ENCODE measurements around the gene ADAMTSL3.

The ADAMTSL3 gene

GRCh38 chr15:83794209-83794608 lies 140.3 kb downstream of the ADAMTSL3 start:
- no peaks in the 10 kb centered on the region for H3K36me3 ChIP-seq (ENCODE audit: control insufficient read depth, insufficient read depth, low read length)
- WGBS (ENCODE audit: extremely low coverage, insufficient coverage, low lambda C conversion rate), result no CpG with 5 or more reads among the region's 1 CpG

DNA sequence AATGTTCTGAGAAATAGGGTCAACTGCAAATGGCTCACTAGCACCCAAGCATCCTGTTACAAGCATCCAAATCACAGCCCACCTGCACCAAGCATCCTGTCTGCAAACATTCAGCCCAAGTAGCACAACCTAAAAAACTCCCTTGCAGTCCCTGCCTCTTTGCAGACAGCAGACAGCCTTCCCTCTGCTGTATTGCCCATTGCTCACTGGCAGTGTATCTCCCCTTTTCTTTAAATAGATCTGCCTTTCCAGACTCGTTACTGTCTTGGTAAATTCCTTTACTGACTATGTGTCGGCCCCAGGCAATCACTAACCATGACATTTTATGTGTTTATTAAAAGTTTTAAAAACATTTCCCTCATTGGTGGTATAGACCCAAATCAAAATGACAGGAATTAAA lies 155.4 kb downstream of the ADAMTSL3 start:
- H3K4me1 ChIP-seq (ENCODE audit: control insufficient read depth, low read depth, low read length), result no peaks in the 10 kb centered on the region
- no peak overlapping the region for H3K18ac ChIP-seq (ENCODE audit: low read length)
- H3K27me3 ChIP-seq (ENCODE audit: insufficient read depth, low read length, poor library complexity), result no peaks in the 10 kb centered on the region
- H2BK15ac ChIP-seq (replicated peaks; ENCODE audit: low read depth), result no peak overlapping the region
- no peaks in the 10 kb centered on the region for H3K36me3 ChIP-seq (ENCODE audit: control insufficient read depth, insufficient read depth, low read length)
- no peak for DNase-seq
- no peak overlapping the region for H2BK120ac ChIP-seq (ENCODE audit: low read depth, low read length)
- no peak overlapping the region for H3K23ac ChIP-seq (ENCODE audit: low read length)
- H3K4me2 ChIP-seq (ENCODE audit: low read length), result no peak overlapping the region
- no peak overlapping the region for H2AK5ac ChIP-seq (ENCODE audit: low read length)
- no peak overlapping the region for H3K27ac ChIP-seq (ENCODE audit: low read depth, low read length)
- H4K8ac ChIP-seq (ENCODE audit: low read depth, low read length), result no peak overlapping the region
- no peaks in the 10 kb centered on the region for H3K79me1 ChIP-seq (ENCODE audit: low read length)
- H3K79me2 ChIP-seq (ENCODE audit: control insufficient read depth, insufficient read depth, low read length), result no peaks in the 10 kb centered on the region
- H3K9ac ChIP-seq (ENCODE audit: low read length), result no peak overlapping the region
- no peak overlapping the region for H4K5ac ChIP-seq (ENCODE audit: low read length)
- no peak overlapping the region for H2BK5ac ChIP-seq (ENCODE audit: low read length)
- H3K4ac ChIP-seq (ENCODE audit: low read depth, low read length), result no peak overlapping the region
- no peak overlapping the region for H3K56ac ChIP-seq (ENCODE audit: low read length)
- no CpG with 5 or more reads among the region's 2 CpGs for WGBS (ENCODE audit: extremely low coverage, insufficient coverage, low lambda C conversion rate)
- H3K4me3 ChIP-seq (ENCODE audit: low read length), result no peak overlapping the region

More at GRCh38 chr15:83794209-83794608, 140.3 kb downstream of the ADAMTSL3 start:
- Histone ChIP-seq H2BK15ac (replicated peaks; ENCODE audit: low read depth) (no peak overlapping the region), H3K18ac (ENCODE audit: low read length) (no peak overlapping the region), H3K79me1 (ENCODE audit: low read length) (no peaks in the 10 kb centered on the region), H3K4me3 (ENCODE audit: low read length) (no peak overlapping the region), H2AK5ac (ENCODE audit: low read length) (no peak overlapping the region), H4K8ac (ENCODE audit: low read depth, low read length) (no peak overlapping the region), H3K4me1 (ENCODE audit: control insufficient read depth, low read depth, low read length) (no peaks in the 10 kb centered on the region), H2BK5ac (ENCODE audit: low read length) (no peak overlapping the region), H3K27ac (ENCODE audit: low read depth, low read length) (no peak overlapping the region), H3K4me2 (ENCODE audit: low read length) (no peak overlapping the region), H3K9ac (ENCODE audit: low read length) (no peak overlapping the region), H3K79me2 (ENCODE audit: control insufficient read depth, insufficient read depth, low read length) (no peaks in the 10 kb centered on the region), H2BK120ac (ENCODE audit: low read depth, low read length) (no peak overlapping the region), H3K27me3 (ENCODE audit: insufficient read depth, low read length, poor library complexity) (no peaks in the 10 kb centered on the region), H4K5ac (ENCODE audit: low read length) (no peak overlapping the region), H3K56ac (ENCODE audit: low read length) (no peak overlapping the region), H3K23ac (ENCODE audit: low read length) (no peak overlapping the region), H3K4ac (ENCODE audit: low read depth, low read length) (no peak overlapping the region)
- DNase-seq, result no peak

- no CpG with 5 or more reads among the region's 3 CpGs for WGBS (ENCODE audit: extremely low coverage, insufficient coverage, low lambda C conversion rate)
- H2BK15ac ChIP-seq (replicated peaks; ENCODE audit: low read depth), result no peak overlapping the region
Measured at GRCh38 chr15:83810110-83810509, 156.2 kb downstream of the ADAMTSL3 start.

GRCh38 chr15:83813682-83814081 lies 159.8 kb downstream of the ADAMTSL3 start:
- Histone ChIP-seq H3K27me3 (ENCODE audit: insufficient read depth, low read length, poor library complexity) (no peaks in the 10 kb centered on the region), H2BK120ac (ENCODE audit: low read depth, low read length) (no peak overlapping the region), H3K36me3 (ENCODE audit: control insufficient read depth, insufficient read depth, low read length) (no peaks in the 10 kb centered on the region), H3K23ac (ENCODE audit: low read length) (no peak overlapping the region), H3K9ac (ENCODE audit: low read length) (no peak overlapping the region), H3K4me2 (ENCODE audit: low read length) (no peak overlapping the region), H3K18ac (ENCODE audit: low read length) (no peak overlapping the region), H3K4me3 (ENCODE audit: low read length) (no peak overlapping the region), H3K79me2 (ENCODE audit: control insufficient read depth, insufficient read depth, low read length) (no peaks in the 10 kb centered on the region), H3K56ac (ENCODE audit: low read length) (no peak overlapping the region), H3K4ac (ENCODE audit: low read depth, low read length) (no peak overlapping the region), H2BK5ac (ENCODE audit: low read length) (no peak overlapping the region), H2AK5ac (ENCODE audit: low read length) (no peak overlapping the region), H3K27ac (ENCODE audit: low read depth, low read length) (no peak overlapping the region), H4K8ac (ENCODE audit: low read depth, low read length) (no peak overlapping the region), H3K79me1 (ENCODE audit: low read length) (no peaks in the 10 kb centered on the region), H2BK15ac (replicated peaks; ENCODE audit: low read depth) (no peak overlapping the region), H4K5ac (ENCODE audit: low read length) (no peak overlapping the region), H3K4me1 (ENCODE audit: control insufficient read depth, low read depth, low read length) (no peaks in the 10 kb centered on the region)
- no CpG with 5 or more reads among the region's 1 CpG for WGBS (ENCODE audit: extremely low coverage, insufficient coverage, low lambda C conversion rate)
- DNase-seq, result peak; percentile 13

More at GRCh38 chr15:83810110-83810509, 156.2 kb downstream of the ADAMTSL3 start:
- Histone ChIP-seq H2AK5ac (ENCODE audit: low read length) (no peak overlapping the region), H3K79me1 (ENCODE audit: low read length) (no peaks in the 10 kb centered on the region), H3K18ac (ENCODE audit: low read length) (no peak overlapping the region), H3K23ac (ENCODE audit: low read length) (no peak overlapping the region), H3K27ac (ENCODE audit: low read depth, low read length) (no peak overlapping the region), H3K4ac (ENCODE audit: low read depth, low read length) (no peak overlapping the region), H3K4me2 (ENCODE audit: low read length) (no peak overlapping the region), H2BK120ac (ENCODE audit: low read depth, low read length) (no peak overlapping the region), H4K5ac (ENCODE audit: low read length) (no peak overlapping the region), H3K36me3 (ENCODE audit: control insufficient read depth, insufficient read depth, low read length) (no peaks in the 10 kb centered on the region), H2BK5ac (ENCODE audit: low read length) (no peak overlapping the region), H4K8ac (ENCODE audit: low read depth, low read length) (no peak overlapping the region), H3K27me3 (ENCODE audit: insufficient read depth, low read length, poor library complexity) (no peaks in the 10 kb centered on the region), H3K4me3 (ENCODE audit: low read length) (no peak overlapping the region), H3K4me1 (ENCODE audit: control insufficient read depth, low read depth, low read length) (no peaks in the 10 kb centered on the region), H3K9ac (ENCODE audit: low read length) (no peak overlapping the region), H3K79me2 (ENCODE audit: control insufficient read depth, insufficient read depth, low read length) (no peaks in the 10 kb centered on the region), H3K56ac (ENCODE audit: low read length) (no peak overlapping the region)
- no peak for DNase-seq

DNA sequence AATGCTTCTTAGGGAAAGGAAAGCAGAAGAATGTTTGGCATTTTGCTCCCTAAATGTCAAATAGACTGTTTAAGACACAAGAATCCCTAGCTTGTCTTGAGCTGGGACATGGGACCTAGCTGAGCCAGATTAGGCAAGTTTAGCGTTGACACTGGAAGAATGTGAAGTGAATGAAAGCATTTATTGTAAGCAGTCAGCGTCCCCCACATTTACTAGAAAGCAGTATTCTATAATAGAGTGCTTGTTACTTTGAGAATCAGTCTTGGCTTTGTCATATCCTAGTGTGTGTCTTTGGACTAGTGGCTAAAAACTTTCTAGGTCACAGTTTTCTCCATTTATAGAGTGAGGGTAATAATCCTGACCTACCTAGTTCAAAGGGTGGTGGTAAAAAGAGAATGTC lies 161.6 kb downstream of the ADAMTSL3 start:
- H3K4me3 ChIP-seq (ENCODE audit: low read length), result no peak overlapping the region
- H3K36me3 ChIP-seq (ENCODE audit: control insufficient read depth, insufficient read depth, low read length), result no peaks in the 10 kb centered on the region
- no peak overlapping the region for H4K8ac ChIP-seq (ENCODE audit: low read depth, low read length)
- H3K18ac ChIP-seq (ENCODE audit: low read length), result no peak overlapping the region
- no peak overlapping the region for H2BK15ac ChIP-seq (replicated peaks; ENCODE audit: low read depth)
- no peak overlapping the region for H3K23ac ChIP-seq (ENCODE audit: low read length)
- no peak overlapping the region for H3K9ac ChIP-seq (ENCODE audit: low read length)
- H3K4me1 ChIP-seq (ENCODE audit: control insufficient read depth, low read depth, low read length), result no peaks in the 10 kb centered on the region
- no peak for DNase-seq
- no peak overlapping the region for H2BK120ac ChIP-seq (ENCODE audit: low read depth, low read length)
- no CpG with 5 or more reads among the region's 2 CpGs for WGBS (ENCODE audit: extremely low coverage, insufficient coverage, low lambda C conversion rate)
- no peak overlapping the region for H3K56ac ChIP-seq (ENCODE audit: low read length)
- no peaks in the 10 kb centered on the region for H3K27me3 ChIP-seq (ENCODE audit: insufficient read depth, low read length, poor library complexity)
- H3K79me1 ChIP-seq (ENCODE audit: low read length), result no peaks in the 10 kb centered on the region
- H3K79me2 ChIP-seq (ENCODE audit: control insufficient read depth, insufficient read depth, low read length), result no peaks in the 10 kb centered on the region
- no peak overlapping the region for H2BK5ac ChIP-seq (ENCODE audit: low read length)
- no peak overlapping the region for H4K5ac ChIP-seq (ENCODE audit: low read length)
- H2AK5ac ChIP-seq (ENCODE audit: low read length), result no peak overlapping the region
- H3K4ac ChIP-seq (ENCODE audit: low read depth, low read length), result no peak overlapping the region
- H3K4me2 ChIP-seq (ENCODE audit: low read length), result no peak overlapping the region
- no peak overlapping the region for H3K27ac ChIP-seq (ENCODE audit: low read depth, low read length)

DNA sequence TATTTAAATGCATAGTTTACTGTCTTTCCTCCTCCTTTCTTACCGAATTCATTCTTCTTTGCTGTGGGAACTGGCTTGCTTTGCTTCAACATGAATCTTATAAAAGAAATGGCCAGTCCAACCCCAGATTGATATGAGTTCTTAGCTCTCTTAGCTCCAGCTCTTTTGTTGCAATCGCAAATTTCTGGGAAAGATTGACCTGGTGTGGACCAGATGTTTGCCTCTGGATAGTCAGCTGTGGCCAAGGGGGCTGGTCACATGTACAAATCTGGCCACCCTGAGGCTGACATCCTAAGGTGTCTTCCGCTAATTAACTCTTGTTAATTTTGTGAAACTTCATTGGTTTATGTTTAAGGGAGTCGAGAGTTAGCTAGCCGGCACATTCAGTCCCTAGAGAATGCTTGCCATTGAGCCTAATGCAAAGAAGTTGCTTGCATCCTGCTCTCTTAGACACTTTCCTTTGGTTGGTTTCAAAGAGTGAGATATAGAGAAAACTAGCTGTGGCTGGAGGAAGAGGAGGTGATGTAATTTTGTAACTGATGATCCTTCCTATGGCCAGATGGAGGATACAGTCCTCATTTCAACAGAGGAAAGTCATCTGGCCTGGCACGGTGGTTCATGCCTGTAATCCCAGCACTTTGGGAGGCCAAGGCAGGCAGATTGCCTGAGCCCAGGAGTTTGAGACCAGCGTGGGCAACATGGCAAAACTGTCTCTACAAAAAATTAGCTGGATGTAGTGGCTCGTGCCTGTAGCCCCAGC lies 162.4 kb downstream of the ADAMTSL3 start:
- Histone ChIP-seq H3K4me3 (ENCODE audit: low read length) (no peak overlapping the region), H3K79me2 (ENCODE audit: control insufficient read depth, insufficient read depth, low read length) (no peaks in the 10 kb centered on the region), H3K79me1 (ENCODE audit: low read length) (no peaks in the 10 kb centered on the region), H3K4me1 (ENCODE audit: control insufficient read depth, low read depth, low read length) (no peaks in the 10 kb centered on the region), H3K27ac (ENCODE audit: low read depth, low read length) (no peak overlapping the region), H3K4me2 (ENCODE audit: low read length) (no peak overlapping the region), H2BK120ac (ENCODE audit: low read depth, low read length) (no peak overlapping the region), H3K56ac (ENCODE audit: low read length) (no peak overlapping the region), H4K5ac (ENCODE audit: low read length) (no peak overlapping the region), H3K27me3 (ENCODE audit: insufficient read depth, low read length, poor library complexity) (no peaks in the 10 kb centered on the region), H2AK5ac (ENCODE audit: low read length) (no peak overlapping the region), H3K36me3 (ENCODE audit: control insufficient read depth, insufficient read depth, low read length) (no peaks in the 10 kb centered on the region), H4K8ac (ENCODE audit: low read depth, low read length) (no peak overlapping the region), H3K23ac (ENCODE audit: low read length) (no peak overlapping the region), H3K9ac (ENCODE audit: low read length) (no peak overlapping the region), H2BK15ac (replicated peaks; ENCODE audit: low read depth) (no peak overlapping the region), H3K18ac (ENCODE audit: low read length) (no peak overlapping the region), H3K4ac (ENCODE audit: low read depth, low read length) (no peak overlapping the region), H2BK5ac (ENCODE audit: low read length) (no peak overlapping the region)
- no peak for DNase-seq
- no CpG with 5 or more reads among the region's 8 CpGs for WGBS (ENCODE audit: extremely low coverage, insufficient coverage, low lambda C conversion rate)
